D721Med (cell line): ENCODE data around the gene CFAP54.
A peak's percentile ranks its signal among the peaks of the same experiment; 100 is the strongest.
"Not testable (repeated sequence)": the region's sequence is repeated elsewhere in the genome, so short reads cannot be mapped to it uniquely, and the experiment has no call there.

Source experiments
- DNase-seq: peaks from one replicate; pipeline ENCODE4 v3.0.0; 2011; ENCODE audit warnings: low spot score; ENCODE audit not compliant: insufficient read length
- FAIRE-seq: peaks from 2 replicates; lab custom pipeline; 2011; peaks lifted over from hg19 to GRCh38; lab: Jason Lieb, UNC
- CTCF ChIP-seq: IDR thresholded peaks from 2 replicates; pipeline ENCODE4 v1.5.1; 2012; ENCODE audit warnings: mild to moderate bottlenecking, control low read depth; ENCODE audit not compliant: insufficient read depth; ENCODE audit errors: missing control alignments

Gene CFAP54

GRCh38 chr12:96710127-96710745, 220.9 kb downstream of the CFAP54 start:
- TF ChIP-seq CTCF, result peak; percentile 13
- DNase-seq (no peak), FAIRE-seq (no peak)

GRCh38 chr12:96711364-96711763, 222.0 kb downstream of the CFAP54 start:
- no peak for TF ChIP-seq CTCF
- no peak for FAIRE-seq
- DNase-seq, result no peak

GRCh38 chr12:96714199-96714598, 224.8 kb downstream of the CFAP54 start:
- no peak for TF ChIP-seq CTCF
- FAIRE-seq (no peak), DNase-seq (no peak)

GRCh38 chr12:96719660-96720362, 230.4 kb downstream of the CFAP54 start:
- TF ChIP-seq CTCF, result no peak
- no peak for FAIRE-seq

GRCh38 chr12:96720363-96720705, 231.0 kb downstream of the CFAP54 start:
- DNase-seq, result no peak
- no peak for TF ChIP-seq CTCF
- no peak for FAIRE-seq

More at GRCh38 chr12:96719660-96720362, 230.4 kb downstream of the CFAP54 start:
- DNase-seq, result no peak

- not testable (repeated sequence) for FAIRE-seq, DNase-seq
Observed at GRCh38 chr12:96729466-96729865, 240.1 kb downstream of the CFAP54 start.

GRCh38 chr12:96729886-96730285, 240.5 kb downstream of the CFAP54 start:
- TF ChIP-seq CTCF, result no peak
- DNase-seq, result no peak
- FAIRE-seq, result no peak
